ENCODE data around the gene SGCA. TPM values are rescaled to one million over a fixed set of nuclear protein-coding genes. Genes with fewer than 3 reads are reported as not detected.

SGCA gene
- total RNA-seq, 2 donors from 2014 or later = 1.7 to 2.3 TPM

- H3K4me1 Mint-ChIP-seq (ENCODE audit: low read depth) = peaks cover 19% of the 10 kb centered on the region
- no peaks in the 10 kb centered on the region for H3K27me3 Mint-ChIP-seq (ENCODE audit: low read depth)
- H3K36me3 Mint-ChIP-seq (ENCODE audit: insufficient read depth in 2 of 2) = no peaks in the 10 kb centered on the region
- no peak overlapping the region for H3K27ac Mint-ChIP-seq
- H3K9me3 Mint-ChIP-seq = no peaks in the 10 kb centered on the region
- H3K4me3 Mint-ChIP-seq = no peak overlapping the region
- DNase-seq (no peak), ATAC-seq (replicated peaks in 1 of 2) (no peak)
Measured at GRCh38 chr17:50187751-50188530, 22.1 kb downstream of the SGCA start.

- Mint-ChIP-seq H3K9me3 (no peaks in the 10 kb centered on the region), H3K27me3 (ENCODE audit: low read depth) (no peaks in the 10 kb centered on the region), H3K4me3 (no peak overlapping the region), H3K4me1 (ENCODE audit: low read depth) (peaks cover 18% of the 10 kb centered on the region), H3K27ac (no peak overlapping the region), H3K36me3 (ENCODE audit: insufficient read depth in 2 of 2) (no peaks in the 10 kb centered on the region)
- ATAC-seq (replicated peaks in 1 of 2) (no peak), DNase-seq (no peak)
Measured at GRCh38 chr17:50188531-50188920, 22.7 kb downstream of the SGCA start.

- no peaks in the 10 kb centered on the region for H3K27me3 Mint-ChIP-seq (ENCODE audit: low read depth)
- H3K27ac Mint-ChIP-seq = no peak overlapping the region
- H3K4me1 Mint-ChIP-seq (ENCODE audit: low read depth) = peaks cover 14% of the 10 kb centered on the region
- no peak for DNase-seq
- H3K9me3 Mint-ChIP-seq = no peaks in the 10 kb centered on the region
- H3K36me3 Mint-ChIP-seq (ENCODE audit: insufficient read depth in 2 of 2) = no peaks in the 10 kb centered on the region
- no peak overlapping the region for H3K4me3 Mint-ChIP-seq
- no peak for ATAC-seq (replicated peaks in 1 of 2)
Measured at GRCh38 chr17:50188921-50189549, 23.2 kb downstream of the SGCA start.

- Mint-ChIP-seq H3K36me3 (ENCODE audit: insufficient read depth in 2 of 2) (no peaks in the 10 kb centered on the region), H3K4me1 (ENCODE audit: low read depth) (peaks cover 11% of the 10 kb centered on the region)
- DNase-seq = no peak
Measured at GRCh38 chr17:50189550-50190292, 23.9 kb downstream of the SGCA start.

GRCh38 chr17:50190293-50190602 lies 24.4 kb downstream of the SGCA start:
- no peak overlapping the region for H3K4me3 Mint-ChIP-seq
- no peaks in the 10 kb centered on the region for H3K27me3 Mint-ChIP-seq (ENCODE audit: low read depth)
- H3K9me3 Mint-ChIP-seq = no peaks in the 10 kb centered on the region
- no peak for ATAC-seq (replicated peaks in 1 of 2)
- H3K36me3 Mint-ChIP-seq (ENCODE audit: insufficient read depth in 2 of 2) = no peaks in the 10 kb centered on the region
- no peak overlapping the region for H3K27ac Mint-ChIP-seq
- peaks cover 11% of the 10 kb centered on the region for H3K4me1 Mint-ChIP-seq (ENCODE audit: low read depth)
- no peak for DNase-seq

More at GRCh38 chr17:50189550-50190292, 23.9 kb downstream of the SGCA start:
- Mint-ChIP-seq H3K27me3 (ENCODE audit: low read depth) (no peaks in the 10 kb centered on the region), H3K27ac (no peak overlapping the region), H3K9me3 (no peaks in the 10 kb centered on the region), H3K4me3 (no peak overlapping the region)
- no peak for ATAC-seq (replicated peaks in 1 of 2)

GRCh38 chr17:50190603-50191358 lies 25.0 kb downstream of the SGCA start:
- Mint-ChIP-seq H3K4me3 (no peak overlapping the region), H3K27ac (no peak overlapping the region), H3K9me3 (no peaks in the 10 kb centered on the region), H3K27me3 (ENCODE audit: low read depth) (no peaks in the 10 kb centered on the region), H3K4me1 (ENCODE audit: low read depth) (peaks cover 11% of the 10 kb centered on the region), H3K36me3 (ENCODE audit: insufficient read depth in 2 of 2) (no peaks in the 10 kb centered on the region)
- DNase-seq (no peak), ATAC-seq (replicated peaks in 1 of 2) (no peak)

- no peak overlapping the region for H3K4me3 Mint-ChIP-seq
Measured at GRCh38 chr17:50191359-50192143, 25.7 kb downstream of the SGCA start.

GRCh38 chr17:50192144-50192617 lies 26.4 kb downstream of the SGCA start:
- Mint-ChIP-seq H3K4me1 (ENCODE audit: low read depth) (peaks cover 11% of the 10 kb centered on the region), H3K27ac (no peak overlapping the region), H3K4me3 (no peak overlapping the region), H3K27me3 (ENCODE audit: low read depth) (no peaks in the 10 kb centered on the region), H3K36me3 (ENCODE audit: insufficient read depth in 2 of 2) (no peaks in the 10 kb centered on the region), H3K9me3 (no peaks in the 10 kb centered on the region)
- DNase-seq (no peak), ATAC-seq (replicated peaks in 1 of 2) (no peak)

More at GRCh38 chr17:50191359-50192143, 25.7 kb downstream of the SGCA start:
- no peak overlapping the region for H3K27ac Mint-ChIP-seq
- ATAC-seq (replicated peaks in 1 of 2) (no peak), DNase-seq (no peak)
- H3K36me3 Mint-ChIP-seq (ENCODE audit: insufficient read depth in 2 of 2) = no peaks in the 10 kb centered on the region
- H3K27me3 Mint-ChIP-seq (ENCODE audit: low read depth) = no peaks in the 10 kb centered on the region
- H3K4me1 Mint-ChIP-seq (ENCODE audit: low read depth) = peaks cover 11% of the 10 kb centered on the region
- no peaks in the 10 kb centered on the region for H3K9me3 Mint-ChIP-seq

GRCh38 chr17:50192618-50193291 lies 26.9 kb downstream of the SGCA start:
- H3K9me3 Mint-ChIP-seq = no peaks in the 10 kb centered on the region
- H3K4me1 Mint-ChIP-seq (ENCODE audit: low read depth) = peaks cover 11% of the 10 kb centered on the region
- no peaks in the 10 kb centered on the region for H3K36me3 Mint-ChIP-seq (ENCODE audit: insufficient read depth in 2 of 2)
- H3K27ac Mint-ChIP-seq = no peak overlapping the region
- H3K4me3 Mint-ChIP-seq = no peak overlapping the region
- ATAC-seq (replicated peaks in 1 of 2) (no peak), DNase-seq (no peak)
- H3K27me3 Mint-ChIP-seq (ENCODE audit: low read depth) = no peaks in the 10 kb centered on the region

- no peak for DNase-seq
- no peak for ATAC-seq (replicated peaks in 1 of 2)
- Mint-ChIP-seq H3K4me1 (ENCODE audit: low read depth) (peaks cover 17% of the 10 kb centered on the region), H3K27ac (no peak overlapping the region), H3K4me3 (no peak overlapping the region), H3K9me3 (no peaks in the 10 kb centered on the region), H3K36me3 (ENCODE audit: insufficient read depth in 2 of 2) (no peaks in the 10 kb centered on the region), H3K27me3 (ENCODE audit: low read depth) (peaks cover 11% of the 10 kb centered on the region)
Measured at GRCh38 chr17:50194140-50194933, 28.5 kb downstream of the SGCA start.
